Choroid plexus epithelial cell (primary cell): Measurements from ENCODE around the gene TSPAN17.

Source experiments
- DNase-seq: peaks from one replicate; pipeline ENCODE4 v3.0.0-alpha.2; 2010; ENCODE audit warnings: low read depth
- H3K4me3 ChIP-seq: 2 replicates; pipeline ENCODE4 v1.5.1; 2011; ENCODE audit warnings: low read depth, mild to moderate bottlenecking, control low read depth, low read length, moderate library complexity
- TF ChIP-seq, protein P1 (sequence below): conservative IDR thresholded peaks from 2 replicates; pipeline ENCODE4 v1.5.1; 2011; ENCODE audit warnings: low read depth, mild to moderate bottlenecking, control low read depth, inconsistent platforms, low read length, moderate library complexity

The TSPAN17 gene

DNA sequence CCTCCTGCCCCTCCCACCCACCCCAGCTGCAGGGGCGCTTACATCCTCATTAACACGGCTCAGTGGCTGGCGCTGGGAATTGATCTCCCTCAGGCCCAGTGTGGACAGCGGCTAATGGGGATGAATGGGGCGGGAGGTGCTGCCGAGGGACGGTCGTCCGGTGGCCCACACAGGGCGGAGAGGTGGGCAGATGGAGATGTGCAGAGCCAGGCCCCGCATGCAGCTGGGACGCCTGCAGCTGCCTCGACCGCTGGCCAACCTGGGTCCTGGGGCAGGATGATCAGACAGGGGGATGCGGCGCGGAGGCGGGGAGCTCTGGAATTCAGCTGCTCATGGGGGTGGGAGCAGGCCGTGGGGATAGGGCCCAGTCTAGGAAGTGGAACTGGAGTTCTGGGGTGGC is 17.6 kb downstream of the TSPAN17 start:
- TF ChIP-seq, protein P1, sequence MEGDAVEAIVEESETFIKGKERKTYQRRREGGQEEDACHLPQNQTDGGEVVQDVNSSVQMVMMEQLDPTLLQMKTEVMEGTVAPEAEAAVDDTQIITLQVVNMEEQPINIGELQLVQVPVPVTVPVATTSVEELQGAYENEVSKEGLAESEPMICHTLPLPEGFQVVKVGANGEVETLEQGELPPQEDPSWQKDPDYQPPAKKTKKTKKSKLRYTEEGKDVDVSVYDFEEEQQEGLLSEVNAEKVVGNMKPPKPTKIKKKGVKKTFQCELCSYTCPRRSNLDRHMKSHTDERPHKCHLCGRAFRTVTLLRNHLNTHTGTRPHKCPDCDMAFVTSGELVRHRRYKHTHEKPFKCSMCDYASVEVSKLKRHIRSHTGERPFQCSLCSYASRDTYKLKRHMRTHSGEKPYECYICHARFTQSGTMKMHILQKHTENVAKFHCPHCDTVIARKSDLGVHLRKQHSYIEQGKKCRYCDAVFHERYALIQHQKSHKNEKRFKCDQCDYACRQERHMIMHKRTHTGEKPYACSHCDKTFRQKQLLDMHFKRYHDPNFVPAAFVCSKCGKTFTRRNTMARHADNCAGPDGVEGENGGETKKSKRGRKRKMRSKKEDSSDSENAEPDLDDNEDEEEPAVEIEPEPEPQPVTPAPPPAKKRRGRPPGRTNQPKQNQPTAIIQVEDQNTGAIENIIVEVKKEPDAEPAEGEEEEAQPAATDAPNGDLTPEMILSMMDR, result no peak
- no peak for DNase-seq
- no peak overlapping the region for H3K4me3 ChIP-seq

DNA sequence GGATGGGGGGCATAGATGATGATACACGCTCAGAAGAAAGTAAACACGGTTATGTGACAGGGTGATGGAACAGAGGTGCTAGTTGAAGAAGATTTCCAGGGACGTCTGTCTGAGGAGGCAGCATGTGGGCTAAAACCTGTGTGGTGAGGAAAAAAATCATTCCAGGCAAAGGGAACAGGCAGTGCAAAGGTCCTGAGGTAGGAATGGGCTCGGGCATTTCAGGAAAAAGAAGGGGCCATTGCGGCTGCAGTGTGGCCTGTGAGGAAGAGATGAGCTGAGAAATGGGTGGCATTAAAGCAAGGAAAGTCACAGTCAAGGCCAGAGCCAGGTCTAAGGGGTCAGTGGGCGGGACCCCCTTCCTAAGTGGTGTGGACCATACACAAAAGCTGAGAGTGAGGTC is 18.2 kb downstream of the TSPAN17 start:
- no peak for DNase-seq
- TF ChIP-seq, protein P1, result no peak
- H3K4me3 ChIP-seq, result no peak overlapping the region

DNA sequence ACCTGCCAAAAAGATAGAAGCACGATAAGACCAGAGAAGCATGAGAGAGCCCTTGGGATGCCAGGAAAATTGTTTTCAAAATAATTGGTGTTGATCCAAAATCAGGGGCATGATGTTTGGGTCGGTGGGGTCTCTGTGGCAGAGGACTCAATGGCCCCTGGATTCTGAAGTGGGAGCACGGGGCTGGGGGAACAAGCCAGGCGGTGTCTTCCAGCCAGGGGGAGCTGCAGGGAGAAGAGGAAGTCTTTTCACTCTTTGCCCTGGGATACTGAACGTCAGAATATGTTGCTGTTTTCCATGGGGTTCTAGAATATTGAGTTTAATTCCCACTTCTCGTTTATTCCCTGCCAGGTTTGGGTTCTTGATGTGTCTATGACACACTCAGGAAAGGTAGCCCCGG is 20.4 kb downstream of the TSPAN17 start:
- no peak for DNase-seq
- TF ChIP-seq, protein P1, result no peak
- H3K4me3 ChIP-seq, result no peak overlapping the region

DNA sequence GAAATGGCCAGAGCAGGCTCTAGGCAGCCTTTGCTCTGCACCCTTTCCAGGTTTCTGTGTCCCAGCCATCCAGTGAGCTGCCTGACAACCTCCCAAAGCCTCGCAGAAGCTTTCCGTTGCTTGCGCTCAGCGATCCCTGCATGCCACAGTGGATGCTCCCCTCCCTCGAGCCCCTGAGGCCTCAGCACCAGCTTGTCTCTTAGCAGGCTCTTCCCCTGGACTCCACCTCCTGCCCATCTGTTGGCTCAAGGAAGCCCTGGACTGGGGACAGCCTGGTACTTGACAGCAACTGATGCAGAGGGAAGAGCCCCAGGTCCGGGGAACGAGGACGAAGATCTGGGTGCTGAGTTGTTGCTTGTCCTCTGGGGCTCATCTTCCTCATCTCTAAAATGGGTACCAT is 23.2 kb downstream of the TSPAN17 start:
- no peak for DNase-seq
- H3K4me3 ChIP-seq, result no peak overlapping the region
- TF ChIP-seq, protein P1, result no peak

DNA sequence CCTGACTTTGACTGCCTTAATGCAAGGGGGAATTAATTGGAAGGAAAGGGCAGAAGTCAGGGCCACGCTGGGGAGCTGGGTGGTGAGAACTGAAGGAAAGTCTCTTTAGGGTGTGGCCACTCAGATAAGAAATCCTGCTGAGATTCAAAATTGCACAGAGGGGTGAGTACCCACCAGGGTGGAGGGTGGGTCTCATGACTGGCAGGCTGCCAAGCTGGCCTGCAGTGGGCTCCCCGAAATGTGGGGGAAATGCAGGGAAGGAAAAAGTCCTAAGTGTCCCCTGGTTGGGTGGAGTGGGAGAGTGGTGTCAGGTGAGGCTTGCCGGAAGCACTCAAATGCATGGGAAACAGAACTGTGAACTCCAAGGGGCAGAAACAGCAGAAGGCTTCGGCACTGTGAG is 24.1 kb downstream of the TSPAN17 start:
- no peak overlapping the region for H3K4me3 ChIP-seq
- DNase-seq, result no peak
- TF ChIP-seq, protein P1, result no peak

DNA sequence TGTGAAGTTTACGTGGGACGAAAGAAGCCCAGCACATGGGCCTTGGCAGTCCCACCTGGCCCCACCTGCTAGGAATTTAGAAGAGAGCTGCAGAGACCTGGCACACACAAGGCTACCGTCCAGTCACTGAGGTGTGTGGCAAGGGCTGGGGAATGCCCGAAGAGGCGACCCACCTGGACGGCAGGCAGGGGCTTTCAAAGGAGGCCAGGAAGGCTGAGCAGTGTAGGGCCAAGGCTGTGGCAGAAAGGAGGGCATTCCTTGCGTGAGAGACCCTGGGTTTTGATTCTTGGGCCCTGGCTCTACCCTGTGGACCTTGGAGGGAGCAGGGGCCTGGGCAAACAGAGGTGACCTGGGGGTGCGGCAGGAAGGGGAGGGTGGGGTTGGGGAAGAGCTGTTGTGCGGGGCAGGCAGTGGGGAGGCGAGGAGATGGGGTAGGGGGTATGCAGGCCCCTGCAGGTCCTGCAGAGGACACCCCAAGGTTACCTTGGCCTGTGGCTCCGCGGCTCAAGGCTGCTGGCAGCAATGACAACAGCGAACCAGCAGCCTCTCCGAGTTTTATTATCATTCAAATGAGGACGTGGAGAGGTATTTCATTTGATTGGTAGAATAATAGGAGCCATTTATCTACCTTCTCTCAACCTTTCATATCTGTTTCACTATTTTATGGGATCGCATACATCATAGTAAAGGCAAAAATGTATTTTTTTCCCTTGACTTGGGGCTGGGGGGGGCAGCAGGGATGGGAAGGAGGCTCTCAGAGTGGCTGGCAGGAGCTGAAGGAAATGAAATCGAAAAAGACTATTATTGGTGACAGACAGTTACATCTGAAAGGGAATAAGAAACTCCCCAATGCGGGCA is 24.8 kb downstream of the TSPAN17 start:
- no peak for DNase-seq
- H3K4me3 ChIP-seq, result no peak overlapping the region
- TF ChIP-seq, protein P1, result no peak
